ENCODE measurements around the gene DRC3.

DNA sequence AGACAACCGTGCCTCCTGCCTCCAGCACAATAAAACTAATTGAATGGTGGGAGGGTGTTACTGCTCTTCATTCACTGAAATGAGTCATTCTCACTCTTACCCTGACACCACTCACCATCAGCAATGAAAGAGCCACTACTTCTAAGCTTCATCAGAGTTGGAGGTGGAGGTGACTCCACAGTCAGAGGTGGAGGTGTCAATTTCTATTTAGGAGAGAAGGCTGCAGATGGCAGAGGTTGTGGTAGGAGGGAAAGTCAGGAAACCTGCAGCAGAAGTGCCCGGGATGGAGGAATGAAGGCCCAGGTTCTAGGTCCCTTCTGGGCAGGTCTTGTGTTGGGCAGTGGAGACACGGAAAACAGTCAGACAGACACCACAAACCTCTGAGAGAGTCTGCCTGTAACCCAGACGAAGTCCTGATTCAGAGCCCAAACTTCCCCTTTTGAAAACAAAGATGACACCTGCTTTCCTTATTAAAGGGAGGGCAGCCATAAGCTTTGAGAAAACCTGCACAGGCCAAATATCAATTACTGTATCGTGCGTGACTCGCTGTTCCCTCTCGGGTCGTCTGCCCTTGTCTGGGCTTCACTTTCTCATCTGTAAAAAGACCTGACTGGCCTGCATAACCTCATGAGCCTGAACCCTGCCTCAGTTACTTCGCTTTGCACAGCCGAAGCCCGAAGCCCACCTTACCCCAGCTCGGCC lies 65.6 kb downstream of the DRC3 start:
- TF ChIP-seq, protein P1, sequence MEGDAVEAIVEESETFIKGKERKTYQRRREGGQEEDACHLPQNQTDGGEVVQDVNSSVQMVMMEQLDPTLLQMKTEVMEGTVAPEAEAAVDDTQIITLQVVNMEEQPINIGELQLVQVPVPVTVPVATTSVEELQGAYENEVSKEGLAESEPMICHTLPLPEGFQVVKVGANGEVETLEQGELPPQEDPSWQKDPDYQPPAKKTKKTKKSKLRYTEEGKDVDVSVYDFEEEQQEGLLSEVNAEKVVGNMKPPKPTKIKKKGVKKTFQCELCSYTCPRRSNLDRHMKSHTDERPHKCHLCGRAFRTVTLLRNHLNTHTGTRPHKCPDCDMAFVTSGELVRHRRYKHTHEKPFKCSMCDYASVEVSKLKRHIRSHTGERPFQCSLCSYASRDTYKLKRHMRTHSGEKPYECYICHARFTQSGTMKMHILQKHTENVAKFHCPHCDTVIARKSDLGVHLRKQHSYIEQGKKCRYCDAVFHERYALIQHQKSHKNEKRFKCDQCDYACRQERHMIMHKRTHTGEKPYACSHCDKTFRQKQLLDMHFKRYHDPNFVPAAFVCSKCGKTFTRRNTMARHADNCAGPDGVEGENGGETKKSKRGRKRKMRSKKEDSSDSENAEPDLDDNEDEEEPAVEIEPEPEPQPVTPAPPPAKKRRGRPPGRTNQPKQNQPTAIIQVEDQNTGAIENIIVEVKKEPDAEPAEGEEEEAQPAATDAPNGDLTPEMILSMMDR (IDR thresholded peaks at IDR 0.05) = no peak
- TF ChIP-seq EP300 (IDR thresholded peaks at IDR 0.05) (no peak), POLR2AphosphoS5 (IDR thresholded peaks at IDR 0.05) (no peak), POLR2A (IDR thresholded peaks at IDR 0.05; ENCODE audit: low read depth) (no peak)

All from esophagus muscularis mucosa (tissue), 4 donors.